ENCODE measurements around the gene CARD19.

DNA sequence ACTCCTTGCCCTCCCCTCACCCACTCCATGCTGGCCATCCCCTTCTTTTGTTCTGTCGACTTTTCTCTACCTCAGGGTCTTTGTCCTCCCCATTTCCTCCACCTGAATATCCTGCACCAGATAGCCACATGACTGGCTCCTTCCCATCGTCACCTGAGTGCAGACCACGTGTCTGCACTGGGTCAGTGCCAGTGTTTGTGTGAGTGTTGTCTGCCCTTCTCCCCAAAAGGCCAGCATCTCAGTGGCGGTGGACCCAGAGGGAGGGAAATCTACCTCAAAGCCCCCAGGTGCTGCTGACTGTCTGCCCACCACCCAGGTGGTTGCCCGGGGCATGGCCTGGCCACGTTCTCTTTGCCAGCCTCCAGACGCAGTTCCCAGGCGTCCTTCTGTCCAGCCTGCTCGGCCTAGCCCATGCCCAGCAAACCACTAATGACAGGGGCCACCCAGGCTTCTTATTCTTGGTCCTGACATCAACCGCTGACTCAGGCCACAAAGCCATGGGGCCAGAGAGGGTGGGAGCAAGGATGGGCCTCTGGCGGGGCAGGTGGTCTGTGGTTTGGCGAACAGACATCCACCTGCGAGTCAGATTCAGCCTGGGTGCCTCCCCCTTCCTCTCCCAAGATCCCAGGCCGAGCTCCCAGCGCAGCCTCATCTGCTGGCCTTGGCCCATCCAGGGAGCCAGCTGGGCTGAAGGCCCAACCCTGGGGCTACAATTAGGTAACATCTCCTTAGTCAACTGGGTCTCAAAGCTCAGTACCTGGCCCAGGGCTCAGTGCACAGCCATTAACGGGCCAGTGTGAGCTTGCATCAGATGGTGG lies 43.6 kb downstream of the CARD19 start:
- TF ChIP-seq, protein P1, sequence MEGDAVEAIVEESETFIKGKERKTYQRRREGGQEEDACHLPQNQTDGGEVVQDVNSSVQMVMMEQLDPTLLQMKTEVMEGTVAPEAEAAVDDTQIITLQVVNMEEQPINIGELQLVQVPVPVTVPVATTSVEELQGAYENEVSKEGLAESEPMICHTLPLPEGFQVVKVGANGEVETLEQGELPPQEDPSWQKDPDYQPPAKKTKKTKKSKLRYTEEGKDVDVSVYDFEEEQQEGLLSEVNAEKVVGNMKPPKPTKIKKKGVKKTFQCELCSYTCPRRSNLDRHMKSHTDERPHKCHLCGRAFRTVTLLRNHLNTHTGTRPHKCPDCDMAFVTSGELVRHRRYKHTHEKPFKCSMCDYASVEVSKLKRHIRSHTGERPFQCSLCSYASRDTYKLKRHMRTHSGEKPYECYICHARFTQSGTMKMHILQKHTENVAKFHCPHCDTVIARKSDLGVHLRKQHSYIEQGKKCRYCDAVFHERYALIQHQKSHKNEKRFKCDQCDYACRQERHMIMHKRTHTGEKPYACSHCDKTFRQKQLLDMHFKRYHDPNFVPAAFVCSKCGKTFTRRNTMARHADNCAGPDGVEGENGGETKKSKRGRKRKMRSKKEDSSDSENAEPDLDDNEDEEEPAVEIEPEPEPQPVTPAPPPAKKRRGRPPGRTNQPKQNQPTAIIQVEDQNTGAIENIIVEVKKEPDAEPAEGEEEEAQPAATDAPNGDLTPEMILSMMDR (IDR thresholded peaks at IDR 0.05): no peak
- TF ChIP-seq POLR2A (IDR thresholded peaks at IDR 0.05): no peak

All from heart left ventricle (tissue), 13 donors.